Measurements from ENCODE around the gene ASPDH. TPM values are rescaled to one million over a fixed set of nuclear protein-coding genes. Genes with fewer than 3 reads are reported as not detected.
A peak's percentile ranks its signal among the peaks of the same experiment; 100 is the strongest.

ASPDH gene
- total RNA-seq, 1 donor from 2014 or later = not detected

- H3K27ac Mint-ChIP-seq (ENCODE audit: unreplicated experiment) = no peak overlapping the region
These were observed 34.7 kb upstream of the ASPDH start for GRCh38 chr19:50548191-50549058.

DNA sequence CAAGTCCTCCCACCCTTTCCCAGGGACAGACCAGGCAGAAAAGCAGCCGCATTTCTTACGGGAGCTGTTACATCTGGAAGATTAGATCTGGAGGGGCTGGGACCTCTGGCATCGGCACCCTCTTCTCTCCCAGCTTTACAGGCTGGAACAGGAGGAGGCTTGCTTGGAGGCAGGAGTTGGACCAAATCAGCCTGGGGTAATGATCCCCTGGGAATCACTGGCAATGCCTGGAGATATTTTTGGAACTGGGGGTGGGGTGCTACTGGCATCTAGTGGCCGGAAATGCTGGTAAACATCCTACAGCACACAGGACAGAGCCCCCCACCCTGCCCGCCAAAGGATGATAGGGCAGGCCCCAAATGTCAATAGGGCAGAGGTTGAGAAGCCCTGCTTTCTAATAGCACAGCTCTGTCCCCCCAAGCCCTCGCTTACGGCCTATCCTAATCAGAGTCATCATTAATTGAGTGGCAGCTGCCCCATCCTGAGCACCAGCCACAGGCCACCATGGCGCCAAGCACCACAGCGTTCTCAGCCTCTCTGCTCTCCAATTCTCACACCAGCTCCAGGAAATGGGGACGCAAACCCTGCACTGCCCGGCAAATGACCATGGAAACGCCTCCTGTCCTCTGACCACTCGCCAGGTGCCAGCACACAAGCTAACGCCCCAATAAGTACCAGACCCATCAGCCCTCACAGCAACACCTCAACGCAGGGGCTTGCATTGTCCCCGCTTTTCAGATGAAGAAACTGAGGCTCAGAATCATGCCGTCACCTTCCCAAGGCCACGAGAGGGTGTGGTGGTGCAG is 33.9 kb upstream of the ASPDH start:
- peaks cover 10% of the 10 kb centered on the region for H3K9me3 Mint-ChIP-seq (ENCODE audit: unreplicated experiment)
- TF ChIP-seq, protein P1, sequence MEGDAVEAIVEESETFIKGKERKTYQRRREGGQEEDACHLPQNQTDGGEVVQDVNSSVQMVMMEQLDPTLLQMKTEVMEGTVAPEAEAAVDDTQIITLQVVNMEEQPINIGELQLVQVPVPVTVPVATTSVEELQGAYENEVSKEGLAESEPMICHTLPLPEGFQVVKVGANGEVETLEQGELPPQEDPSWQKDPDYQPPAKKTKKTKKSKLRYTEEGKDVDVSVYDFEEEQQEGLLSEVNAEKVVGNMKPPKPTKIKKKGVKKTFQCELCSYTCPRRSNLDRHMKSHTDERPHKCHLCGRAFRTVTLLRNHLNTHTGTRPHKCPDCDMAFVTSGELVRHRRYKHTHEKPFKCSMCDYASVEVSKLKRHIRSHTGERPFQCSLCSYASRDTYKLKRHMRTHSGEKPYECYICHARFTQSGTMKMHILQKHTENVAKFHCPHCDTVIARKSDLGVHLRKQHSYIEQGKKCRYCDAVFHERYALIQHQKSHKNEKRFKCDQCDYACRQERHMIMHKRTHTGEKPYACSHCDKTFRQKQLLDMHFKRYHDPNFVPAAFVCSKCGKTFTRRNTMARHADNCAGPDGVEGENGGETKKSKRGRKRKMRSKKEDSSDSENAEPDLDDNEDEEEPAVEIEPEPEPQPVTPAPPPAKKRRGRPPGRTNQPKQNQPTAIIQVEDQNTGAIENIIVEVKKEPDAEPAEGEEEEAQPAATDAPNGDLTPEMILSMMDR (IDR thresholded peaks at IDR 0.05; ENCODE audit: partially characterized antibody, unreplicated experiment) = no peak
- H3K4me1 Mint-ChIP-seq (ENCODE audit: low read depth, unreplicated experiment) = peaks cover 27% of the 10 kb centered on the region
- peak overlapping the region; percentile 16 for H3K4me3 Mint-ChIP-seq (ENCODE audit: unreplicated experiment)
- H3K27me3 Mint-ChIP-seq (ENCODE audit: unreplicated experiment) = peaks cover 12% of the 10 kb centered on the region
- DNase-seq = no peak
- peaks cover 4% of the 10 kb centered on the region for H3K36me3 Mint-ChIP-seq (ENCODE audit: unreplicated experiment)
- peak overlapping the region; percentile 28 for H3K27ac Mint-ChIP-seq (ENCODE audit: unreplicated experiment)

More at GRCh38 chr19:50548191-50549058, 34.7 kb upstream of the ASPDH start:
- Mint-ChIP-seq H3K36me3 (ENCODE audit: unreplicated experiment) (peaks cover 5% of the 10 kb centered on the region), H3K4me1 (ENCODE audit: low read depth, unreplicated experiment) (peaks cover 19% of the 10 kb centered on the region), H3K9me3 (ENCODE audit: unreplicated experiment) (peaks cover 11% of the 10 kb centered on the region), H3K4me3 (ENCODE audit: unreplicated experiment) (no peak overlapping the region), H3K27me3 (ENCODE audit: unreplicated experiment) (peaks cover 16% of the 10 kb centered on the region)
- no peak for DNase-seq
- TF ChIP-seq, protein P1 (IDR thresholded peaks at IDR 0.05; ENCODE audit: partially characterized antibody, unreplicated experiment) = no peak

- Mint-ChIP-seq H3K27me3 (ENCODE audit: unreplicated experiment) (peaks cover 7% of the 10 kb centered on the region), H3K4me3 (ENCODE audit: unreplicated experiment) (peak overlapping the region; percentile 65), H3K36me3 (ENCODE audit: unreplicated experiment) (no peaks in the 10 kb centered on the region), H3K27ac (ENCODE audit: unreplicated experiment) (peak overlapping the region; percentile 59), H3K9me3 (ENCODE audit: unreplicated experiment) (peaks cover 6% of the 10 kb centered on the region), H3K4me1 (ENCODE audit: low read depth, unreplicated experiment) (peaks cover 29% of the 10 kb centered on the region)
- TF ChIP-seq, protein P1 (IDR thresholded peaks at IDR 0.05; ENCODE audit: partially characterized antibody, unreplicated experiment) = no peak
- DNase-seq = no peak
These were observed 33.0 kb upstream of the ASPDH start for GRCh38 chr19:50546527-50547221.

GRCh38 chr19:50542943-50543342 is 29.2 kb upstream of the ASPDH start:
- no peak for DNase-seq
- H3K27ac Mint-ChIP-seq (ENCODE audit: unreplicated experiment) = peak overlapping the region; percentile 97
- peaks cover 9% of the 10 kb centered on the region for H3K9me3 Mint-ChIP-seq (ENCODE audit: unreplicated experiment)
- H3K4me3 Mint-ChIP-seq (ENCODE audit: unreplicated experiment) = peak overlapping the region; percentile 38
- TF ChIP-seq, protein P1 (IDR thresholded peaks at IDR 0.05; ENCODE audit: partially characterized antibody, unreplicated experiment) = no peak
- H3K36me3 Mint-ChIP-seq (ENCODE audit: unreplicated experiment) = no peaks in the 10 kb centered on the region
- H3K27me3 Mint-ChIP-seq (ENCODE audit: unreplicated experiment) = peaks cover under 1% of the 10 kb centered on the region
- H3K4me1 Mint-ChIP-seq (ENCODE audit: low read depth, unreplicated experiment) = peaks cover 26% of the 10 kb centered on the region
